GM18867 (cell line): Measurements from ENCODE around the gene STX16.

ENCODE experiments used
- ATAC-seq: cut with Tn5 transposase; IDR thresholded peaks from one replicate; pipeline ENCODE4 v1.9.1; 2021; ENCODE audit warnings: mild to moderate bottlenecking, moderate library complexity; ENCODE audit not compliant: unreplicated experiment

The STX16 gene

DNA sequence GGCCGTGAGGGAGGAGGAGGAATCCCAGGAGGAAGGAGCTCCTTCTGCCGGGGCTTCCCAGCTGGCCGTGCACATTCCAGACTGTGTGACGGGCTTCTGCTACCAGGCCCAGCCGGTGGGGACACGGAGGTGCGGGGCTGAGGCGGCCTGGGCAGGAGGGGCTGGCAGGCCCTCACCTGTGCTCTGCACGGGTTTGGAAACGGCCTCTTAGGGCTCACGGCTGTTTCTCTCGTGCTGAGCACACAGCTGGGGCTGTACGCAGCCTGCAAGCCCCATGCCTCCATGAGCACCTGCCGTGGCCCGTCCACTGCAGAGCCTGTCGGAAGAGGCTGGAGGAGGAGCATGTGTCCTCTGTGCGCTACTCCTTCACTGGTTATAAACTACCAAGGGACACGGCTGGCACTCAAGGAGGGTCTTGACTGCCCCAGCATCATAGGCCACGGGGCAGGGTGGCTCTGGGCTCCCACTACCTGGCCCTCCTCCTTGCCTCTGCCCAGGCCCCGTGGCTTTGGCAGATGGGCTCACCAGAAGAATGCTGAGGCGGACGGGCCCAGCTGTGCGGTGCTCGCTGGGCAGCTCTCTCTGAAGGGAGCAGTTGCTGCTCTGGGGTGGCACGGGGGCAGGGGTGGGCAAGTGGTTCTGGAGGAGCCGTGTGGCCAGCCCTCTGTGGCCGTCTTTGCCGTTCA, 57.3 kb downstream of the STX16 start:
- no peak for ATAC-seq

GRCh38 chr20:58709013-58709702, 58.1 kb downstream of the STX16 start:
- ATAC-seq, result no peak

DNA sequence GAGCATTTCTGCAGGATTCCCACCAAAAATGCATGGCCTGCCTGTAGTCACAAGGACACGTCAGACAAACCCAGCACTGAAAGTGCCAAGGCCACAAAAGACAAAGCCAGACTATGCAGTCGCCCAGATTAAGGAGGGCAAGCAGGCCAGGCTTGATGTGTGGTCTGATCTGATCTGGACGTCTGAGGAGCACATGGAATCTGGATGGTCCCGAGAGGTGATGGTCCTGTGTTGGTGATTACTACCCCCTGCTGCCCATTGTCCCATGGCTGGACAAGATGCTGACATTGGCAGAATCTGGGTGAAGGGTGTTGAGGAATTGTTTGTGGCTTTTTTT, 58.6 kb downstream of the STX16 start:
- ATAC-seq, result no peak

DNA sequence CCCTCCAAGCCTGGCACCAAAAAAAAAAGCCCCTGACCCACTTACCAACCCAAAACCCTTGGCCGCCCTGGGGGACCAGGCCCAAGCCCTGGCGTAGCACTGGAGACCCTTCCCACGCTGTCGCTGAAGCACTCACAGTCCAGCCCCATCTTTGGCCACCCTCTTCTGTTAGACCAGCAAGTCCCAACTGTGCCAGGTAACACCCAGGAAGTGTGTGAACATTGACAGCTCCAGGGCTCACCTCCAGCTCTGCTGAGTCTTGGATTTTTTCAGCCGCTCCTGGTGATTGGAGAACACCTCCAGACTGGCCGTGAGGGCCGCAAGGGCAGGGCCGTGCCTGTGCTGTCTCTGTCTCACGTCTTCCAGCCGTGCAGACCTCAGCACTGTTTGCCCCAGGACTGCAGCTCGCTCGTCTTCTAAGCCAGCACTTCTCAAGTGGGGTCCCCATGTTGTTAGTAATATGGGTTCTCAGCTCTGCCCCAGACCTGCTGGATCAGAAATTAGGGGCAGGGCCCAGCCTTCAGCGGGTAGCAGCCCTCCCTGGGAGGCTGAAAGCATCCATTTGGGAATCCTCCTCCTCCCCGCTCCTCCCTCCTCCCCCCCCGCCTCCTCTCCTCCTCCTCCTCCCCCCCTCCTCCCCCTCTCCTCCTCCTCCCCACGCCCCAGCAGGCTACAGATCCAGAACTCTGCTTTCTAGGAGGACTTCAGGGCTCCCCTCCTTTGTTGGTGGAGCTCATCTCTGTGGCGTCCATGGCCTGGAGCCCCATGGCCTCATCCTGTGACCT, 59.6 kb downstream of the STX16 start:
- no peak for ATAC-seq

DNA sequence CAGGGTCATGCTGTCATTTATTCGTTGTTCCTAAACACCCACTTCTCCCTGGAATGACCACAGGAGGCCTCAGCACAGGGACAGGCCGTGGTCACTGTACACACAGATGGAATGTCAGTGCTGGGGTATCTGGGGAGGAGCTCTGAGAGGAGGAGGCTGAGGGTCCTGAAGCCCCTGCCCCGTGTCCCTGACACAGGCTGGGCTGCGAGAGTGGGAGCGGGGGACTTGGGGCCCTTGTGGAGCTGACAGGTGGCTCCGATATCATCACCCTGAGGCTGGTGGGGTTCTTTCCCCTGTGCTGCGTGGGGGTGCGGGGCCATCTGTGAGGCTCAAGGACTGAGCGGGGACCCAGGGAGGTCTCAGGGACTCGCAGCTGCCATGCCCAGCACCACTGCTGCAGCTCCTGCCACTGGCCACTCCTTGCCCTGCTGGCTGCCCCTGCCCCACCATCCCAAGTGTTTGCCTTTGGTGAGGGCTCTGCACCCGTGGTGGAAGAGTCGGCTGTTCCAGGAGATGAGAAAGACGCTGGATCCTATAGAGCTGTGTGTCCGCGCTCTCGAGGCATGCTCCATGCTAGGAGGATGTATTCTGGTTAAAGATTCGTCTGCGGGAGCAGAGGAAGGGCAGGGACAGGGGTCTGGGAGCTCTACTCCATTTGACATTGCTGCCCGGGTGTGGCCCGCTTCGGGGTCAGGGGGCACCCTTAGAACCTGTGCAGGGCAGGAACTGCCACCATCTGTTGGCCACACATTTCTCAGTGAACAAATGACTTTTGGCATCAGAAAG, 60.4 kb downstream of the STX16 start:
- no peak for ATAC-seq

GRCh38 chr20:58712151-58712791, 61.2 kb downstream of the STX16 start:
- ATAC-seq, result no peak

DNA sequence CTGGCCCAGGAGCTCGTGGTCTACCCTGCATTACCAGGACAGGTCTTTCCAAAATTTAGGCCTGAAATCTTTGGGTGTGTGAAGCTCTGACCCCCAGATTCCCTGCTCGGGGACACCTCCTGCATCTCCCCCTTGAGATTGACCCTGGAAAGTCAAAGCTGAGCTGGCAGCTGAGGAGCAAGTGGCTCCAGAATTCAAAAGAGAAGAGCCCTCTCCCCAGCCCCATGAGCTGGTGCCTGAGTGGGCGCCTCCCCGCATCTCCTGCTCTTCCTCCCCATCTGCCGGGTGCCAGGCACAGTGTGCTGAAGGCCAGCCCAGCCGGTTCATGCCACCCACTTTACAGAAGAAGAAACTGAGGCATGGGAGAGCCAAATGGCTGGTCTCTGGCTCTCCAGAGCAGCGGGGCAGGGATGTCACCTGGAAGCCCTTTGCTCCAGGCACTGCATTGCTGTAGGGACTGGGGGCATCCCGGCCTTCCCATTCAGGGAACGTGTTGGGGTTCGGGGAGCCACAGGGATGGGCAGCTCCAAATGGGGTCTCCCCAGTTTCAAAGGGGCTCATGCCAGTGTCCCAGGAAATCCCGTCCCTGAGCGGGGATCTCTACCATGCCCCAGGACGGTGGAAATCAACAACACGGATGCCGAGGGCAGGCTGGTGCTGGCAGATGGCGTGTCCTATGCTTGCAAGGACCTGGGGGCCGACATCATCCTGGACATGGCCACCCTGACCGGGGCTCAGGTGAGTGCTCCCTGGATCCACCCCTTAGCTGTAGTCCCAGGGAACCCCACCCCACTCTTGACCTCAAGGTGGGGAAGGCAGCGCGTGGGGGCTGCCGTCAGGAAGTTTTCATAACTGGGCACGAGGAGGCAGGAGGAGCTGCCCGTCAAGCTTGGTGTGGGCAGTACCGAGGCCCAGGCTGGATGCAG, 62.0 kb downstream of the STX16 start:
- no peak for ATAC-seq

DNA sequence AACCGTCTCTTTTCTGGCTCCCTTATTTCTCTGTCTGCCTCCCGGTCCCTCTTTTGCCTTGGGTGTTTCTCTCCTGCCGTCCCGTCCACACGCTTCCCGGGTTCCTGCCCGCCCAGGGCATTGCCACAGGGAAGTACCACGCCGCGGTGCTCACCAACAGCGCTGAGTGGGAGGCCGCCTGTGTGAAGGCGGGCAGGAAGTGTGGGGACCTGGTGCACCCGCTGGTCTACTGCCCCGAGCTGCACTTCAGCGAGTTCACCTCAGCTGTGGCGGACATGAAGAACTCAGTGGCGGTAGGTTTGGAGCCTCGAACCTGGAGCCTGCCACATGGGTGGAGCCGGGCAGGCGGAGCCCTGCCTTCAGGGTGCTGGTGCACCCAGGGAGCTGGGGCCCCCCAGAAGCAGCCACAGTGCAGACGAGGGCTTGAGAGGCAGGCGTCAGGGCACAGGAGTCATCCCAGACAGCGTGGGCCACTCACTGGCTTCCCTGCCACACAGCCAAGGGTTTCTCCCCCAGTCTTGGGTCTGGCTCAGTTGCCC, 62.8 kb downstream of the STX16 start:
- ATAC-seq, result no peak

- no peak for ATAC-seq
Measured at GRCh38 chr20:58714340-58714922, 63.3 kb downstream of the STX16 start.

- ATAC-seq, result no peak
Measured at GRCh38 chr20:58714923-58715351, 63.9 kb downstream of the STX16 start.

DNA sequence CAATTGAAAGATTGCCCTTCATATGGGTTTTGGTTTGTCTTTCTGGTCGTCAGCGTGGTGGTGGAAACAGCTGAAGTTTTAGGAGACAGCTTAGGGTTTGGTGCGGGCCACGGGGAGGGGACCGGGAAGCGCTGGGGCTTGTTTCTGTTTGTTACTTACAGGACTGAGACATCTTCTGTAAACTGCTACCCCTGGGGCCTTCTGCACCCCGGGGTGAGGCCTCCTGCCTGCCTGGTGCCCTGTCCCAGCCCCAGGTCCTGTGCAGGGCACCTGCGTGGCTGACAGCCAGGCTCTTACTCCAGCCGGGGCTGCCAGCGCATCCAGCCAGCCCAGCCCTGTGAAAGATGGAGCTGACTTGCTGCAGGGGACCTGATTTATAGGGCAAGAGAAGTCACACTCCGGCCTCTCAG, 64.3 kb downstream of the STX16 start:
- ATAC-seq, result no peak

DNA sequence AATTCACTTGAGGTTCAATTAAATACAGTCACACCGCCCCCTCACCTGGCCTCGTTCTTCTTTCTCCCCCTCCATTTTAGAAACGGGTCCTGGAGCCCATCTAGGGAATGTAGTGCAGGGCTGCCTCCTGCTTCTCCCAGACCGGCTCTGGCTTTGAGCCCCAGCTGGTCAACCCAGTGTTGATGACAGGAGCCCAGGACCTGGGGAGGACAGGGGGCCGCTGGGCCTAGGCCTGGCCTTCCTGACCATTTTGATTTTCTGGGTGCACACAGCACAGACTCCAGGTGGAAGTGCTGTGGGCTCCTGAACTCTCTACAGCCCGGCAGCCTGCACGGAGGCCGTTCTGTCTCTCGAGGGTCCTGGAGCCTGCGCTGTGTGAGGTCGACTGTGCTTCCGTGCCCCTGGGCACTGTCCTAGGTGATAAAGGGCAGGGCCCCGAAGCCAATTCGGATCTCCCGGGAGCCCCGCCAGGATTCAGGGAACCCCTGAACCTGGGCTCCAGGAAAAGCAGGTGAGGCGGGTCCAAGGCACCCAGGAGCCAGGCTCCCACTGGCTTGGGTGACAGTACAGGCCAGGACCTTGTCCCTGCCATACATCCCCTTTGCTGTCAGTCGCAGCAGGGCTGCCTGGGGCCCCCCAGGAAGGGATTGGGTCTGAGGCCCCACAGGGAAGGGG, 64.9 kb downstream of the STX16 start:
- ATAC-seq, result no peak

GRCh38 chr20:58716476-58717277, 65.6 kb downstream of the STX16 start:
- ATAC-seq, result no peak

DNA sequence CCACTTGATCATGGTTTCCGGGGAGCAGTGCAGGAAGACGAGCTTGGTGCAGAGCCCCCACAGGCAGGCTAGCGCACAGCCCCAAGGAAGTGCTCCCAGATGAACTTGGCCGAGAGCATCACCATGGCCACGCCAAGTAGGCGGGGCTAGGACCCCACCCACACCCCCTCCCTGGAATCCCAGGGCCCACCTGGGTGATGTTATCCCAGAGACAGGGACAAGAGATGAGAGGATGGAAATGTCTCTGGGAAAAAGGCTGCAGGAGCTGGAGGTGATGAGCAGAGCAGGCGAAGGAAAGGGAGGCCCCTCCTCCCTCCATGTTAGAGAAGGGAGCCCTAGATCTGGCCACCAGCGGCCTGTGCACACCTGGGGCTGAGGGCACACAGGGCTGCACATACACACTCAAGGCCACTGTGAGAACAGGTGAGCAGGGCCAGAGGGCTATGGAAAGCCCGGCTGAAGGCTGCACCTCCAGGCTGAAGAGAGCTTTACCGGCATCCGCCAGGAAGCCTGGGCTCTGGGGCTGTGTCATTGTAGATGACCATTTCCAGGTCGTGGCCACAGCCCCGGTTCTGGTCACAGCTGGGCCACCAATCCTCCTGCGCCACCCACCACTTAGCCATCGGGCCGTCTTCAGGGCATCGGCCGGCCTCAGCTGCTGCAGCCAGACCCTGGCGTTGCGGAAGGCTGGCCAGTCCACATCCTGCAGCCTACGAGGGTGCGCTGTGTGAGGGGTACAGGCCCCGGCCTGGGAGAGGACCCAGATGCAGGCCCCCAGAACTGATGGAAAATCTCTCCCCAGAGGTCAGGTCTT, 66.4 kb downstream of the STX16 start:
- ATAC-seq, result no peak

DNA sequence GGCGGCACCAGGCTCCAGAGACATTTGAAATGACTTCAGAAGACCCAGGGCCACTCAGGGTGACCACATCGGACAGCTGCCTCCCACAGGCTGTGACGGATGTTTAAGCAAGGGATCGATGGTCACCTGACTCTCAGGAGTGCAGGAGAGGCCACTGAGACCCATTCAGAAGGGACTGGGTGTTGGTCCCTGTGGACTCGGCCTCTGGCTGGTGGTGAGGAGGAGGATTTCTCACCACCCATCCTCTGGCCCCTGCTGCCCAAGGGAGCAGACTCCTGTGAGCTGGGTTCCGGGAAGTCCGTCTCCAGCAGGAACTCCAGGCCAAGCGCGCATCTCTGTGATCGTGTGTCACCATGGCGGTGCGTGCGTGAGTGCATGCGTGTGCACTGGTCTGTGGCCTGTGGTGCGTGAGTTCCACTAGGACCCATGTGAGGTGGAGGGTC, 67.1 kb downstream of the STX16 start:
- ATAC-seq, result no peak

GRCh38 chr20:58718729-58719128, 67.6 kb downstream of the STX16 start:
- no peak for ATAC-seq

DNA sequence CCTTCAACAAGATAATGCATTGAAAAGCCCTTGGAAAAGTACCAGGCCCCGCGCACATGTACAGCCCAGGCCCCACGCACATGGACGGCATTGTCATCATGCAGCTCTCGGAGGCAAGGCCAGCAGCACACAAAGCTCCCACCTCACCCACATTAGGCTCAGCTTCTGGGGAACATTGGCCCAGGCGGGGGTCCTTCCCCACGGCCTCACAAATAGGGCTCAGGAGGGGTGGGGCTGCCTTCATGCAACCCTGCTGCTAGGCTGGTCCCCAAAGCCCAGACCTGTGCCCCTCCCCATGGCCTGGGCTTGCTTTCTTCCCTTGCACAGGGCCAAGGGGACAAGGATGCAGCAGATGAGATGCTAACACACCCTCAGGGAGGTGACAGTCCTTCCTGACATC, 68.2 kb downstream of the STX16 start:
- ATAC-seq, result no peak
